Epithelial cell of umbilical artery (primary cell): ENCODE data around the gene PLBD2. TPM values are rescaled to one million over a fixed set of nuclear protein-coding genes. Genes with fewer than 3 reads are reported as not detected.

Experiments
- total RNA-seq: library from RNA; depleted of rRNA; stranded (reverse); fragments of >200 nt; gene quantifications from 2 replicates; pipeline ENCODE4 v1.2.3, GENCODE V29; 2014

The PLBD2 gene
- total RNA-seq: 15.3 and 17.2 TPM in 2 replicates

GRCh38 chr12:113358381-113359132, at the start of gene PLBD2:
PLBD2 (plus strand) TSS chr12:113358587; CDS start chr12:113358601, 14 bp downstream.

GRCh38 chr12:113334786-113335539, 23.4 kb upstream of the PLBD2 start, which contains the start of gene SLC8B1:
SLC8B1 (minus strand) TSS chr12:113335109; CDS start chr12:113332878, 2,231 bp downstream.

GRCh38 chr12:113403435-113404415, 45.3 kb downstream of the PLBD2 start, which contains the start of gene SDS:
SDS (minus strand) TSS chr12:113403887; CDS start chr12:113399708, 4,179 bp downstream.

GRCh38 chr12:113422030-113422885, 63.9 kb downstream of the PLBD2 start, which contains the start of gene SDSL:
SDSL (plus strand) TSS chr12:113422380; CDS start chr12:113427983, 5,603 bp downstream.

Other genes with a start within 250 kb of the PLBD2 start
- gene RASAL1, start 222.8 kb upstream of the PLBD2 start, total RNA-seq: not detected in 2 replicates
- not detected in 2 replicates for gene CFAP73, start 208.9 kb upstream of the PLBD2 start, total RNA-seq
- gene DDX54, start 173.1 kb upstream of the PLBD2 start, total RNA-seq: 30.5 and 32.2 TPM in 2 replicates
- gene RITA1, start 172.9 kb upstream of the PLBD2 start, total RNA-seq: 20.1 and 21.1 TPM in 2 replicates
- 3.2 and 6.2 TPM in 2 replicates for gene TPCN1, start 137.1 kb upstream of the PLBD2 start, total RNA-seq
- gene SLC8B1, start 23.5 kb upstream of the PLBD2 start, total RNA-seq: 9.7 and 23.7 TPM in 2 replicates
- gene SDS, start 45.3 kb downstream of the PLBD2 start, total RNA-seq: not detected in 2 replicates
- gene SDSL, start 63.8 kb downstream of the PLBD2 start, total RNA-seq: 5.8 and 9.7 TPM in 2 replicates
- not detected in 2 replicates for gene LHX5, start 113.3 kb downstream of the PLBD2 start, total RNA-seq